ENCODE measurements around the gene ATXN2. TPM values are rescaled to one million over a fixed set of nuclear protein-coding genes. Genes with fewer than 3 reads are reported as not detected.
"Not testable (repeated sequence)": the region's sequence is repeated elsewhere in the genome, so short reads cannot be mapped to it uniquely, and the experiment has no call there.

ATXN2 gene
- total RNA-seq, 6 experiments from 2014 or later, result 80.7 to 110 (median 91.9) TPM

GRCh38 chr12:111557271-111558106, 41.6 kb downstream of the ATXN2 start:
- peaks cover 66% of the 10 kb centered on the region for H3K4me1 Mint-ChIP-seq (ENCODE audit: low read depth)
- no peaks in the 10 kb centered on the region; the same call in 1 of the 2 replicates for H3K27me3 Mint-ChIP-seq (ENCODE audit: insufficient read depth)
- DNase-seq, result peak; percentile 24
- TF ChIP-seq CTCF (IDR thresholded peaks at IDR 0.05), result no peak
- H3K36me3 Mint-ChIP-seq (ENCODE audit: low read depth), result peaks cover 19% of the 10 kb centered on the region
- H3K27ac Mint-ChIP-seq, result peak overlapping the region; percentile 73
- H3K4me3 Mint-ChIP-seq, result peak overlapping the region; percentile 64
- H3K9me3 Mint-ChIP-seq, result no peaks in the 10 kb centered on the region

GRCh38 chr12:111556676-111557075, 42.4 kb downstream of the ATXN2 start:
- no peak for TF ChIP-seq CTCF (IDR thresholded peaks at IDR 0.05)
- Mint-ChIP-seq H3K4me3 (peak overlapping the region; percentile 64), H3K27me3 (ENCODE audit: insufficient read depth) (no peaks in the 10 kb centered on the region; the same call in 1 of the 2 replicates), H3K27ac (peak overlapping the region; percentile 73), H3K36me3 (ENCODE audit: low read depth) (peaks cover 26% of the 10 kb centered on the region), H3K4me1 (ENCODE audit: low read depth) (peaks cover 64% of the 10 kb centered on the region), H3K9me3 (no peaks in the 10 kb centered on the region)
- no peak for DNase-seq

- H3K4me1 Mint-ChIP-seq (ENCODE audit: low read depth), result peaks cover 59% of the 10 kb centered on the region
- H3K27me3 Mint-ChIP-seq (ENCODE audit: insufficient read depth); H3K27ac Mint-ChIP-seq; H3K9me3 Mint-ChIP-seq; DNase-seq; H3K4me3 Mint-ChIP-seq: not testable (repeated sequence)
- peaks cover 34% of the 10 kb centered on the region for H3K36me3 Mint-ChIP-seq (ENCODE audit: low read depth)
These were observed 43.8 kb downstream of the ATXN2 start for GRCh38 chr12:111555313-111555712.

GRCh38 chr12:111546758-111547383, 52.2 kb downstream of the ATXN2 start:
- Mint-ChIP-seq H3K4me3 (no peak overlapping the region), H3K27ac (no peak overlapping the region), H3K27me3 (ENCODE audit: insufficient read depth) (no peaks in the 10 kb centered on the region; the same call in 1 of the 2 replicates), H3K4me1 (ENCODE audit: low read depth) (peaks cover 25% of the 10 kb centered on the region), H3K36me3 (ENCODE audit: low read depth) (peaks cover 52% of the 10 kb centered on the region), H3K9me3 (no peaks in the 10 kb centered on the region)
- TF ChIP-seq CTCF (IDR thresholded peaks at IDR 0.05), result no peak
- no peak for DNase-seq

GRCh38 chr12:111546171-111546570, 52.9 kb downstream of the ATXN2 start:
- Mint-ChIP-seq H3K9me3 (no peaks in the 10 kb centered on the region), H3K27me3 (ENCODE audit: insufficient read depth) (no peaks in the 10 kb centered on the region; the same call in 1 of the 2 replicates), H3K4me3 (no peak overlapping the region), H3K36me3 (ENCODE audit: low read depth) (peaks cover 47% of the 10 kb centered on the region), H3K4me1 (ENCODE audit: low read depth) (peaks cover 25% of the 10 kb centered on the region), H3K27ac (no peak overlapping the region)
- TF ChIP-seq CTCF (IDR thresholded peaks at IDR 0.05), result no peak
- no peak for DNase-seq

GRCh38 chr12:111544032-111544431, 55.1 kb downstream of the ATXN2 start:
- peaks cover 42% of the 10 kb centered on the region for H3K36me3 Mint-ChIP-seq (ENCODE audit: low read depth)
- no peaks in the 10 kb centered on the region for H3K9me3 Mint-ChIP-seq
- peaks cover 25% of the 10 kb centered on the region for H3K4me1 Mint-ChIP-seq (ENCODE audit: low read depth)
- H3K27me3 Mint-ChIP-seq (ENCODE audit: insufficient read depth), result no peaks in the 10 kb centered on the region; the same call in 1 of the 2 replicates
- no peak for TF ChIP-seq CTCF (IDR thresholded peaks at IDR 0.05)
- H3K27ac Mint-ChIP-seq, result no peak overlapping the region
- no peak for DNase-seq
- no peak overlapping the region for H3K4me3 Mint-ChIP-seq

All from HFFc6 (cell line).